Naive thymus-derived CD8-positive, alpha-beta T cell (primary cell): ENCODE results near the gene LELP1. TPM values are rescaled to one million over a fixed set of nuclear protein-coding genes. Genes with fewer than 3 reads are reported as not detected.
"Not testable (repeated sequence)": the region's sequence is repeated elsewhere in the genome, so short reads cannot be mapped to it uniquely, and the experiment has no call there.

Experiments
- ATAC-seq, 2 donors: fragments of 150-1000 bp; cut with Tn5 transposase in 1 of 2; sonication (Bioruptor Pico), chemical (Tn5 transposase) in 1 of 2; 1 replicate in 1 of 2; 2 replicates in 1 of 2; pipeline ENCODE4 v1.10.0; 2021; ENCODE audit warnings: mild to moderate bottlenecking in 2 of 2, moderate library complexity in 2 of 2
- POLR2A ChIA-PET: fragments of 350-600 bp; sonication (Branson Sonifier 250); formaldehyde crosslinking; loops from one replicate; lab custom pipeline; 2021; ENCODE audit warnings: antibody characterized with exemption; lab: Charles Lee
- DNase-seq, 10 donors: peaks; one replicate each; pipeline versions ENCODE4 v3.0.0 to v3.0.0-alpha.2; 2020 to 2022
- H3K27ac Mint-ChIP-seq, 10 donors: one replicate each; pipeline ENCODE4 v1.8.0; 2020 to 2022; ENCODE audit warnings: mild to moderate bottlenecking in 10 of 10, mixed read lengths in 10 of 10, moderate library complexity in 4 of 10, inconsistent platforms in 1 of 10
- H3K27me3 Mint-ChIP-seq, 5 donors: one replicate each; pipeline ENCODE4 v1.8.0; 2021 to 2022; ENCODE audit warnings: mixed read lengths in 5 of 5
- H3K36me3 Mint-ChIP-seq, 3 donors: one replicate each; pipeline ENCODE4 v1.8.0; 2020 to 2022; ENCODE audit warnings: mixed read lengths in 3 of 3, mild to moderate bottlenecking in 2 of 3, inconsistent platforms in 1 of 3
- H3K4me1 Mint-ChIP-seq, 4 donors: one replicate each; pipeline ENCODE4 v1.8.0; 2021 to 2022; ENCODE audit warnings: mixed read lengths in 4 of 4
- H3K4me3 Mint-ChIP-seq, 10 donors: one replicate each; pipeline ENCODE4 v1.8.0; 2020 to 2022; ENCODE audit warnings: mild to moderate bottlenecking in 10 of 10, mixed read lengths in 10 of 10, moderate library complexity in 6 of 10, inconsistent platforms in 1 of 10
- H3K9me3 Mint-ChIP-seq, 9 donors: one replicate each; pipeline ENCODE4 v1.8.0; 2020 to 2022; ENCODE audit warnings: mixed read lengths in 9 of 9, mild to moderate bottlenecking in 3 of 9, inconsistent platforms in 1 of 9, moderate library complexity in 1 of 9
- polyA plus RNA-seq, 3 donors: library from polyadenylated mRNA; unstranded; fragments of 300-500 nt; fragmentation: Illumina TruSeq; gene quantifications; one replicate each; pipeline ENCODE4 v1.2.3, GENCODE V29; 2021
- total RNA-seq, 8 experiments: library from RNA in 2 of 8; stranded (reverse) in 2 of 8; gene quantifications; one replicate each; pipeline ENCODE4 v1.2.3 and lab custom pipeline; 2021 to 2026

The LELP1 gene
- total and polyA plus RNA-seq, 5 experiments from 2014 or later = not detected

DNA sequence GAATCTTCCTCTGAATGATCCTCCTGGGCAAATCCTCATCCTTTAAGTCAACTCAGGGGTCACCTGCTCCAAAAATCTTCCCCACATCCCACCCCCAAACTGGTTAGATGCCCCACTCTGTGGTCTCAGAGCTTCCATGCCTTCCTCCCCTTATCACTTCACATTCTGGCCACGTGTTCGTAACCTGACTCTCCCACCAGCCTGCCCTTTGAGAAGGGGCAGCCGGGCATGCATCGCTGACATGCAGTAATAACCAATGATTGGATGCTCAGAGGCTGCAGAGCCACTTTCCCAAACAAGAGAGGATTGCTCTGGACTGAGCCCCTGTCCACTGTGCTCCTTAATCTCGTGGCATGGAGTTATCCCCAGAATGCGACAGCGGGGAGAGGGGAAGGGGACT, 7.0 kb downstream of the LELP1 start:
- no peak overlapping the region for H3K27ac Mint-ChIP-seq
- H3K36me3 Mint-ChIP-seq = no peaks in the 10 kb centered on the region
- ATAC-seq (no peak), DNase-seq (no peak)
- H3K4me1 Mint-ChIP-seq = no peaks in the 10 kb centered on the region
- no peak overlapping the region for H3K4me3 Mint-ChIP-seq
- POLR2A ChIA-PET = no interaction called here
- H3K9me3 Mint-ChIP-seq = no peaks in the 10 kb centered on the region
- H3K27me3 Mint-ChIP-seq = peaks cover 29 to 61% (median 32%) of the 10 kb centered on the region in 5 donors

GRCh38 chr1:153212201-153212600, 9.0 kb downstream of the LELP1 start:
- POLR2A ChIA-PET = no interaction called here
- H3K27me3 Mint-ChIP-seq = peaks cover 21 to 50% (median 28%) of the 10 kb centered on the region in 5 donors
- DNase-seq = no peak
- H3K4me1 Mint-ChIP-seq = no peaks in the 10 kb centered on the region
- no peak overlapping the region for H3K4me3 Mint-ChIP-seq
- H3K27ac Mint-ChIP-seq = no peak overlapping the region
- no peak for ATAC-seq
- no peaks in the 10 kb centered on the region for H3K36me3 Mint-ChIP-seq
- H3K9me3 Mint-ChIP-seq = no peaks in the 10 kb centered on the region

DNA sequence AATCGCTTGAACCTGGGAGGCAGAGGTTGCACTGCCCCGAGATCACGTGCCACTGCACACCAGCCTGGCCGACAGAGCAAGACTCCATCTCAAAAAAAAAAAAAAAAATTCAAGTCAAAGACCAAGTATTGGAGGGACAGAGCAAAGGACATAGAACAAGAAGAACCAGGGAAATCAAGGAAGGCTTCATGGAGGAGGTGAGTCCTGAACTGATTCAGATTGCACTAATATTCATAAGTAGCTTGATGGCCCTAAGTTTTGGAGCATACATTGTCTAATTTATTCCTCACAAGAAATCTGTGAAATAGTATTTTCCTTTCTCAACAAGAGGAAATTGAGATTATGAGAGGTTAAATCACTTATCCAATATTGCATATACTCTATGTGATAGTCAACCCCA, 10.3 kb downstream of the LELP1 start:
- POLR2A ChIA-PET = no interaction called here
- H3K27me3 Mint-ChIP-seq = peaks cover 16 to 43% (median 25%) of the 10 kb centered on the region in 5 donors
- no peak overlapping the region for H3K4me3 Mint-ChIP-seq
- no peaks in the 10 kb centered on the region for H3K4me1 Mint-ChIP-seq
- no peaks in the 10 kb centered on the region for H3K9me3 Mint-ChIP-seq
- no peak overlapping the region for H3K27ac Mint-ChIP-seq
- ATAC-seq (no peak), DNase-seq (no peak)
- no peaks in the 10 kb centered on the region for H3K36me3 Mint-ChIP-seq

- Mint-ChIP-seq H3K4me1 (peaks cover 0 to 2% (median 0%) of the 10 kb centered on the region in 4 donors), H3K27me3 (peaks cover 14 to 26% (median 23%) of the 10 kb centered on the region in 5 donors), H3K27ac (no peak within 1 kb of the TSS), H3K9me3 (no peaks in the 10 kb centered on the region), H3K36me3 (no peaks in the 10 kb centered on the region), H3K4me3 (no peak within 1 kb of the TSS)
- ATAC-seq (no peak), DNase-seq (no peak)
- POLR2A ChIA-PET = no interaction called here
Observed at GRCh38 chr1:153217212-153217611, 14.0 kb downstream of the LELP1 start, which contains the start of gene PRR9. TSS of gene PRR9 (plus strand) at chr1:153217584. CDS start at chr1:153218145, 561 bp downstream.

DNA sequence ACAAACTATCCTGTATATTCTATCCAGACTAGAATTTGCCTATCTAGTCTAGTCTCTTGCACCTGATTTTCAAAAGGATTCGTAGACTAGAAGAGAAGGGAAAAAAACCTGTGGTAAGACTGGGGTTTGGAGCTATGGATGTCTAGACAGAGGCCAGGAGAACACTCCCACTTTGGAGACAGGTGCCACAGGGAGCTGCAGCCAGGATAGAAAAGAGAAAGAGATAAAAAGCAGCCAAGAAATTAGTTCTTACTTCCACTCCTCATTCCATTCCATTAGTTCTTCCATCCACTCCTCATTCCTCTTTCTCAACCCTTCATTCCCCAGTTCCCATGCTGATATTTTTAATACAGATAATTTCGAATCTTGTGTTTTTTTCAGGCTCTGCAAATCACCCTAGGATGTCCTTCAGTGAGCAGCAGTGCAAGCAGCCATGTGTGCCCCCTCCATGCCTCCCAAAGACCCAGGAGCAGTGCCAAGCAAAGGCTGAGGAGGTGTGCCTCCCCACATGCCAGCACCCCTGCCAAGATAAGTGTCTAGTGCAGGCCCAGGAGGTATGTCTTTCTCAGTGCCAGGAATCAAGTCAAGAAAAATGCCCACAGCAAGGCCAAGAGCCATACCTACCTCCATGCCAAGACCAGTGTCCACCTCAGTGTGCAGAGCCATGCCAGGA, 14.7 kb downstream of the LELP1 start:
- Mint-ChIP-seq H3K9me3 (no peaks in the 10 kb centered on the region), H3K27ac (no peak overlapping the region), H3K4me3 (no peak overlapping the region), H3K27me3 (peaks cover 10 to 25% (median 19%) of the 10 kb centered on the region in 5 donors), H3K36me3 (no peaks in the 10 kb centered on the region), H3K4me1 (peaks cover 0 to 2% (median under 1%) of the 10 kb centered on the region in 4 donors)
- ATAC-seq (no peak), DNase-seq (no peak)
- POLR2A ChIA-PET = no interaction called here

- Mint-ChIP-seq H3K36me3 (no peaks in the 10 kb centered on the region), H3K27ac (no peak overlapping the region), H3K27me3 (peaks cover 15 to 21% (median 21%) of the 10 kb centered on the region in 5 donors), H3K4me1 (peaks cover 0 to 5% (median 3%) of the 10 kb centered on the region in 4 donors), H3K9me3 (no peaks in the 10 kb centered on the region), H3K4me3 (no peak overlapping the region)
- no peak for DNase-seq
- no peak for ATAC-seq
- POLR2A ChIA-PET = interaction anchor here (0.6 kb wide), 1 partner anchor 1155 kb away, joined by 3 read pairs; no protein-coding TSS in a partner anchor
Observed at GRCh38 chr1:153220606-153221303, 17.5 kb downstream of the LELP1 start.

- POLR2A ChIA-PET, H3K9me3 Mint-ChIP-seq, H3K36me3 Mint-ChIP-seq, ATAC-seq, H3K4me3 Mint-ChIP-seq, H3K27ac Mint-ChIP-seq, H3K4me1 Mint-ChIP-seq: not testable (repeated sequence)
- DNase-seq = peak; percentile 5 to 75 (median 30)
- H3K27me3 Mint-ChIP-seq = peaks cover 15 to 21% (median 18%) of the 10 kb centered on the region in 5 donors
Observed at GRCh38 chr1:153223040-153223891, 20.0 kb downstream of the LELP1 start.

- Mint-ChIP-seq H3K27ac (no peak overlapping the region), H3K9me3 (no peaks in the 10 kb centered on the region), H3K36me3 (no peaks in the 10 kb centered on the region), H3K4me1 (peaks cover 1 to 5% (median 3%) of the 10 kb centered on the region in 4 donors), H3K4me3 (no peak overlapping the region), H3K27me3 (peaks cover 16 to 33% (median 20%) of the 10 kb centered on the region in 5 donors)
- POLR2A ChIA-PET = no interaction called here
- ATAC-seq = no peak
- no peak for DNase-seq
Observed at GRCh38 chr1:153227810-153228209, 24.6 kb downstream of the LELP1 start.

DNA sequence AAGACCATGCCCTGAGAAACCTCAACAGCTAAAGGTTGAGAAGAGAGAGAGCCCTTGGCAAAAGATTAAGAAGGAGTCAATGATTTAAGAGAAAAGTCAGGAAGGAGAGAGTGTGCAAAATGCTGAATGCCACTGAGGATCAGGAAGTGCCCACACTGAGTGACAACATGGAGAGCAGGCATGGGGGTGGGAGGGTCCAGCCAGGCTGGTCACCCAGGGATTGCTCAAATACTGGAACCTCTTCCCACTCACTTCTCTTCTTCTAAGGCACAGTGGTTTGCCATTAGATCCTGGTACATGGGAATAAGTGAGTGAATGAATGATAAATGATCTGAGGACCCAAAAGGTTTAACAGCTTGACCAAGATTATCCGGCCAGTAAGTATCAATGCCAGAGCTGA, 25.3 kb downstream of the LELP1 start:
- DNase-seq = no peak
- no peak for ATAC-seq
- Mint-ChIP-seq H3K27ac (no peak overlapping the region), H3K9me3 (no peaks in the 10 kb centered on the region), H3K4me1 (peaks cover 0 to 3% (median 0%) of the 10 kb centered on the region in 4 donors), H3K4me3 (no peak overlapping the region), H3K27me3 (peaks cover 13 to 27% (median 15%) of the 10 kb centered on the region in 5 donors), H3K36me3 (no peaks in the 10 kb centered on the region)
- POLR2A ChIA-PET = no interaction called here

DNA sequence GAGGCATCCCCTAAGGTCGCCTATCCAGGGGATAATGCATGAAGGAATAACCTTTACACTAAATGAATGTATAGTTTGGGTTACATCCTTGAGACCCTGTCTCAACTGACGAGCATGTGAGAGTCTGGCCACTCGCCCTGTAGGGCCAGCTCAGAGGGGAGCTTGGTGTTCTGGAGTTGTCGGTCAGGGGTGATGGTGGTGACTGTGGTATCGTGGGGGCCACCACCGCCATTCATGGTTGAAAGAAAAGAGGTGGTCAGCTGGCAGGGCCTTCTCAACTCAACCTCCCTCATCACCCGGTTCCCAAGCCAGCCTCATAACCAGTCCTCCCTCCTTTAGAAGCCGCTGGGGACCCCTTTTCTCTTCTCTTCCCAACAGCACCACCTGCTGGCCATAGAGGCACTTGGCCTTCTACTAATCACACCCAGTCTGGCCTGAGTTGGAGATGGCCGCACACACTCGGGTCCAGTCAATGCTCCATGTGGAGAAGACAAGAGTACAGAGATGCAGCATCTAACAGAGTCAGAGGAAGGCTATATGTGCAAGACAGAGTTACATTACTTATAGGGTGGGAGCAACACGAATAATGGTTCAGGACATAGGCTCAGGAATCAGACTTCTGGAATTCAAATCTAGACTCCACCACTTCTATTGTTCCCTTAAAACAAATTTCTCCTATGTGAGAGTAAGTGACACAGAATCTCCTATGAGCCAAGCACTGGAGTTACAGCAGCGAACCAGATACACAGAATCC, 26.0 kb downstream of the LELP1 start:
- DNase-seq = peak in 2 of 10 donors; percentile 4 to 25
- H3K4me3 Mint-ChIP-seq, ATAC-seq, POLR2A ChIA-PET, H3K9me3 Mint-ChIP-seq, H3K36me3 Mint-ChIP-seq, H3K27ac Mint-ChIP-seq, H3K4me1 Mint-ChIP-seq: not testable (repeated sequence)
- peaks cover 9 to 23% (median 13%) of the 10 kb centered on the region in 5 donors for H3K27me3 Mint-ChIP-seq

- no peak for DNase-seq
- no peak for ATAC-seq
- Mint-ChIP-seq H3K9me3 (no peaks in the 10 kb centered on the region), H3K27ac (peak overlapping the region in 1 of 10 donors; percentile 36), H3K4me1 (peaks cover 0 to 3% (median 0%) of the 10 kb centered on the region in 4 donors), H3K36me3 (no peaks in the 10 kb centered on the region), H3K4me3 (no peak overlapping the region), H3K27me3 (peaks cover 5 to 23% (median 13%) of the 10 kb centered on the region in 5 donors)
- POLR2A ChIA-PET = no interaction called here
Observed at GRCh38 chr1:153231363-153231762, 28.1 kb downstream of the LELP1 start.

- no peak for DNase-seq
- Mint-ChIP-seq H3K27ac (no peak overlapping the region), H3K27me3 (peaks cover 5 to 23% (median 13%) of the 10 kb centered on the region in 5 donors), H3K9me3 (no peaks in the 10 kb centered on the region), H3K4me3 (no peak overlapping the region), H3K36me3 (no peaks in the 10 kb centered on the region), H3K4me1 (peaks cover 0 to 3% (median 0%) of the 10 kb centered on the region in 4 donors)
- POLR2A ChIA-PET = no interaction called here
- no peak for ATAC-seq
Observed at GRCh38 chr1:153231785-153232184, 28.6 kb downstream of the LELP1 start.
